GM21529 (cell line): ENCODE results near the gene VWF.
"Not testable (repeated sequence)": the region's sequence is repeated elsewhere in the genome, so short reads cannot be mapped to it uniquely, and the experiment has no call there.

Source experiments
- ATAC-seq: cut with Tn5 transposase; IDR thresholded peaks from one replicate; pipeline ENCODE4 v1.9.1; 2021; ENCODE audit not compliant: unreplicated experiment

VWF gene

DNA sequence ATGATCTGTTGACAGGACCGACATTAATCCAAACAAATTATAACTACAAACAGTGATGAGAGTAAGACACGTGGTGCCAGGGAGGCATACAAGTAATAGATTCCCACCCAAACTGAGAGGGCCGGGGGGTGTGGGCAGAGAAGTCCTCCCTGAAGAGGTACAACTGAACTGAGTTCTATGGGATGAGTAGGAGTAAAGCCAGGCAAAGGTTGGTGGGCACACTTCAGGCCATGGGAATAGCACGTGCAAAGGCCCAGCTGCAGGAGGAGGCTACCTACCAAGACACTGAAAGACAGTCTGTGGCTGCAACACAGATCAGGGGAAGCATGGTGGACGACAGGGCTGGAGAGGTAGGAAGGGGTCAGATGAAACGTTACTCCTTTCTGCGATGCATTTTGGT is 22.0 kb upstream of the VWF start:
- no peak for ATAC-seq

DNA sequence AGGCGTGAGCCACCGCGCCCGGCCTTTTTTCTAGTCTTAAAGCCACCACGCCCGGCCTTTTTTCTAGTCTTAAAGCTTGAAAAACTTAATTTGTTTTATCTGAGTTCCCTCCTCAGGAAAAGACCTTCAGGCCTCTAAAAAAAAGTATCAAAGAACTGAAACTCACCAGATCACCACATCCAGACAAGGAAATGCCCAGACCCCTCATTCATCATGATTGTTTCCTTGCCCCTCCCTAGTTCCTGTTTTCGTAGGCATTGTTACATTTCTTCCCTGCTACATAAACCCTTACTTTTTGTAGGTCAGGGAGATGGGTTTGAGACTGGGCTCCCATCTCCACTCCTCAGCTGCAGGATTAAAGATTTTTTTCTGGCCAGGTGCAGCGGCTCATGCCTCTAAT is 21.1 kb upstream of the VWF start:
- no peak for ATAC-seq

DNA sequence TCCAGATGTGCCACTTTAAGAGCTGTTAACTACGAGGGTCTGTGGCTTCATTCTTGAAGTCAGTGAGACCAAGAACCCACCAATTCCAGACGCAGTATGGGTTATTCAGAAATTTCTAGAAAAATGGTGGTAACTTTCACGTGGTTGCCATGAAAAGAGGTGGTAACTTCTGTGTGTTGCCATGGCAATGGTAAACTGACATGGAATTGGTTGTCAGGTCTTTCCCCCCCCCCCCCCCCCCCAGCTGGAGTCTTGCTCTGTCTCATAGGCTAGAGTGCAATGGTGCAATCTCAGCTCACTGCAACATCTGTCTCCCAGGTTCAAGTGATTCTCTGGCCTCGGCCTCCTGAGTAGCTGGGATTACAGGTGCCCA is 18.8 kb upstream of the VWF start:
- no peak for ATAC-seq

DNA sequence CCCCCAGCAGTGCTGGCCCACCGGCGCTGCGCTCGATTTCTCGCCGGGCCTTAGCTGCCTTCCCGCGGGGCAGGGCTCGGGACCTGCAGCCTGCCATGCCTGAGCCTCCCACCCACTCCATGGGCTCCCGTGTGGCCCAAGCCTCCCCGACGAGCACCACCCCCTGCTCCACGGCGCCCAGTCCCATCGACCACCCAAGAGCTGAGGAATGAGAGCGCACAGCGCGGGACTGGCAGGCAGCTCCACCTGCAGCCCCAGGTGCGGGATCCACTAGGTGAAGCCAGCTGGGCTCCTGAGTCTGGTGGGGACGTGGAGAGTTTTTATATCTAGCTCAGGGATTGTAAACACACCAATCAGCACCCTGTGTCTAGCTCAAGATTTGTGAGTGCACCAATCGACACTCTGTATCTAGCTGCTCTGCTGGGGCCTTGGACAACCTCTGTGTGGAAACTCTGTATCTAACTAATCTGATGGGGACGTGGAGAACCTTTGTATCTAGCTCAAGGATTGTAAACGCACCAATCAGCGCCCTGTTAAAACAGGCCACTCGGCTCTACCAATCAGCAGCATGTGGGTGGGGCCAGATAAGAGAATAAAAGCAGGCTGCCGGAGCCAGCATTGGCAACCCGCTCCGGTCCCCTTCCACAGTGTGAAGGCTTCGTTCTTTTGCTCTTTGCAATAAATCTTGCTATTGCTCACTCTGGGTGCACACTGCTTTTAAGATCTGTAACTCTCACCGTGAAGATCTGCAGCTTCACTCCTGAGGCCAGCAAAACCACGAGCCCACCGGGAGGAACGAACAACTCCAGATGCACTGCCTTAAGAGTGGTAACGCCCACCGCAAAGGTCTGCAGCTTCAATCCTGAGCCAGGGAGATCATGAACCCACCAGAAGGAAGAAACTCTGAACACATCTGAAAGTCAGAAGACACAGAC is 18.2 kb upstream of the VWF start:
- not testable (repeated sequence) for ATAC-seq

DNA sequence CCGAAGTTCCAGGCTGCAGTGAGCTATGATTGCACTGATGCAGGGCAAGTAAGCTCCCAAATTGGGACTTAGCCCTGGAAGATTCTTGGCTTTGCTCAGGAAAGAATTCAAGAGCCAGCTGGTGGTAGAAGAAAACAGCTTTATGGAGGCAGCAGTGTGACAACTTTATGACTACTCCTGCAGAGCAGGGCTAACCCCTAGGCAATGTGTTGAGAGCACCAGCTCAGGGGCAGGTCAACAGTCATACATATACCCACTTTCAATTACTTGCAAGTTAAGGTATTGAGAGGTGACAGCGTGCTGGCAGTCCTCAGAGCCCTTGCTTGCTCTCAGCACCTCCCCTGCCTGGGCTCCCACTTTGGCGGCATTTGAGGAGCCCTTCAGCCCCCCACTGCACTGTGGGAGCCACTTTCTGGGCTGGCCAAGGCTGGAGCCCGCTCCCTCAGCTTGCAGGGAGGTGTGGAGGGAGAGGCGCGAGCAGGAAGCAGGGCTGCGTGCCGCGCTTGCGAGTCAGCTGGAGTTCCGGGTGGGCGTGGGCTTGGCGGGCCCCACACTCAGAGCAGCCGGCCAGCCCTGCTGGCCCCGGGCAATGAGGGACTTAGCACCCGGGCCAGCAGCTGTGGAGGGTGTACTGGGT is 17.4 kb upstream of the VWF start:
- ATAC-seq, result not testable (repeated sequence)

DNA sequence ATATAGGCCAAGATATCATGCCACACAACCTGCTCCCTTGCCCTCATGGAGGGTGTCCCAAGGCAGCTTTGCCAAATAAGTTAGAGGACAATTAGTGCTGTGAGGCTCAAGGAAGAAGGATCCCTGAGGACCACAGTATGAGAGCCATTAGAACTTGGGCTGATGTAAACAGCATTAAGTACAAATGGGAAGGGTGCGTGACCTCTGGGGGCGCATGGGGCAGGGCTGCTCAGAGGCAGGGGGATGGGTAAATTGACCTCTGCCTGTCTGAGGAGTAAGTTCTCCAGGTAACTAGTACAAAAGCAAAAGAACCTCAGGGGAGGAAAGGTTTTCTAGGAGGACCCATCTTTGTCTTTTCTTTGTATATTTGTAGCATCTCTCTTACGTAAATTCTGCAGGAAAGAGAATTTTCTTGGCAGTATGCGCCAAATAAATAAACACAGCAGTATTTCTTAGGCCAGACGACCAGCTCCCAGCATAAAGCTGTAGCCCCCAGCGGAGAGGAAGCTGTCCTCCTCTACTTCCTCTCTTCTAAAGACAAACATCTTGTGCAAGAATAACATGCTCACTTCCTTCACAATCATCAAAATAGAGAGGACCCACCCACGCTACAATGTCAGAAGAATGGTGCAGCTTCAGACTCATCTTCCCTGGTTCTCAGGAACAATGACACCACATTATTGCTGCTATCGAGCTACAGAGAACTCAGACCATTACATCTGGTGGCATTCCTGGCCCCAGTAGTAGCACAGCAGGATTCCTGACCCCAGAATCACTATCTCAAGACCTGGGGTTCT is 16.4 kb upstream of the VWF start:
- ATAC-seq, result no peak

DNA sequence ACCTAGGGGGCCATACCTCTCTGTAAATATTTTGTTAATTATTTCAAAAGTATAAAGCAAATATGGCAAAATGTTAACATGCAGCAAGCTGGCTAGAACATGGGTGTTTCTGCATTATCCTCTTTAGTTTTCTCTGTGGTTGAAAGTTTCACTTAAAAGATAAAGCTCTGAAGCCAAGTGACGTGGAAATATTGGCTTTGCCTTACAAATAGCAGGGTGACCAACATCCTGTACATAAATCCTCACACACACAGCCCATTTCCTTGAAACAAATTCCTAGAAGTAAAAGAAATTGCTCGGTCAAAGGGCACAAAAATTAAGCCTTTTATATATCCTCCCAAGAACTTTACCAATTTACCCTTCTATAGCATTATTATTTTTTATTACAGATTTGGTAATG is 10.6 kb upstream of the VWF start:
- no peak for ATAC-seq

DNA sequence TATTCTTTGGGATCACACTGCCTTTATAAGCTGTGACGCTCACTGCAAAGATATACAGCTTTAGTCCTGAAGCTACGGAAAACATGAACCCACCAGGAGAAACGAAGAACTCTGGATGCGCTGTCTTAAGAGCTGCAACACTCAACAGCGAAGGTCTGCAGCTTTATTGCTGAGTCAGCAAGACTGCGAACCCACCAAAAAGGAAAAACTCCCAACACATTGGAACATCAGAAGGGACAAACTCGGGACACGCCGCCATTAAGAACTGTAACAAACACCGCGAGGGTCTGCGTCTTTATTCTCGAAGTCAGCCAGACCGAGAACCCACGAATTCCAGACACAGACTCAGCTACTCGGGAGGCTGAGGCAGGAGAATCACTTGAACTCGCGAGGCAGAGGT is 9.2 kb upstream of the VWF start:
- ATAC-seq, result no peak

DNA sequence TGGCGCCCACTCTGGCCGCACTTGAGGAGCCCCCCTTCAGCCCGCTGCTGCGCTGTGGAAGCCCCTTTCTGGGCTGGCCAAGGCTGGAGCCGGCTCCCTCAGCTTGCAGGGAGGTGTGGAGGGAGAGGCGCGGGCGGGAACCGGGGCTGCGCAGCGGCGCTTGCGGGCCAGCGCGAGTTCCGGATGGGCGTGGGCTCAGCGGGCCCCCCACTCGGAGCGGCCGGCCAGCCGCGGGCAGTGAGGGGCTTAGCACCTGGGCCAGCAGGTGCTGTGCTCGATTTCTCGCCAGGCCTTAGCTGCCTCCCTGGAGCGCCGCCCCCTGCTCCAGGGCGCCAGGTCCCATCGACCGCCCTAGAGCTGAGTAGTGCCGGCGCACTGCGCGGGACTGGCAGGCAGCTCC is 8.0 kb upstream of the VWF start:
- no peak for ATAC-seq

DNA sequence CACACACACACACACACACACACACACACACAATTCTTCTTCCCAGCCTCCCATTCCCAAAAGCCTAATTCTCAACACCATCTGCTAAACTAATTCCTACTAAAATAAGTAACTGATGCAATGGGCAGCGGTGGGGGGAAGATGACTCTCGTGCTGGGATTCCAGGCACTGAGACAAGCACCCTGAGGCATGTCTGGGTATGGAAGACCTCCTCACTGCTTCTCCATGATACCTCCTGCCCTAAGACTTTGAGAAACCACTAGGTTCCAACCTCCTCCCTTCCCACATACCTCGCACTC is 789 bp upstream of the VWF start:
- ATAC-seq, result no peak

DNA sequence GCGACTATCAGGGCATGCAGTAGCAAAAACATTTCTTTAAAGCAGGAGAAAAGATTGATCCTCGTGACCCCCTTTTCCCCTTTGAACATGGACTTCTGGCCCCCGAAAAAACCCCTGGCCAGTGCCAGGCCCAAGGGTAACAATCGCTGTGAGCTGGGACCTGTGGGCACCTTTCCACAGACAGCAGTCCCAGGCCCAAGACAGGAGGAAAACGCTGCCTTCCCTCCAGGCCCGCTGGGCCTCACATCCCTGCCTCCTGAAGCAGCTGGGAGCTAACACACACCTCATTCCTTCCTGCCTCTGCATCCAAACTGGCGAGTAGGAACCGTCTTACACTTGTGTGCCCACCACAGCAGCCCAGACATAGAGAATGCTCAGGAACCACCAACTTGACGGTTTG is 1.2 kb downstream of the VWF start:
- no peak for ATAC-seq

DNA sequence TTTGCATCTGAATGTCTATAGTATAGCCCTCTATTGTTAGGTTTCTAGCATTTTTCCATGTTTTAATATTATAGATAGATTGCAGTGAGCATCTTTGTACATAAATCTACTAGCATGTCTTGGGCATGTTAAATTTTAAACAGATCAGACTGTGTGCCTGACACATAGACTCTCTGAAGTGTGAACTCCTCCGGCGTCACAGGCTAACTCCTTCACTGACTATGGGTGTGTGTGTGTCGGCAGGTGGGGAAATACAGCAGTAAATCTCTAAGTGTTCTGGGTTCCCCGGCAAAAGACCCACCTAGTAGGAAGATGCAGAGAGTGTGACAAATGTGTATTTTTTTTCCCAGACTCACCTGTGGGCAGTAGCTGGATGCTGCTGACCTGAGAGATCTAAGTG is 2.3 kb downstream of the VWF start:
- ATAC-seq, result no peak

DNA sequence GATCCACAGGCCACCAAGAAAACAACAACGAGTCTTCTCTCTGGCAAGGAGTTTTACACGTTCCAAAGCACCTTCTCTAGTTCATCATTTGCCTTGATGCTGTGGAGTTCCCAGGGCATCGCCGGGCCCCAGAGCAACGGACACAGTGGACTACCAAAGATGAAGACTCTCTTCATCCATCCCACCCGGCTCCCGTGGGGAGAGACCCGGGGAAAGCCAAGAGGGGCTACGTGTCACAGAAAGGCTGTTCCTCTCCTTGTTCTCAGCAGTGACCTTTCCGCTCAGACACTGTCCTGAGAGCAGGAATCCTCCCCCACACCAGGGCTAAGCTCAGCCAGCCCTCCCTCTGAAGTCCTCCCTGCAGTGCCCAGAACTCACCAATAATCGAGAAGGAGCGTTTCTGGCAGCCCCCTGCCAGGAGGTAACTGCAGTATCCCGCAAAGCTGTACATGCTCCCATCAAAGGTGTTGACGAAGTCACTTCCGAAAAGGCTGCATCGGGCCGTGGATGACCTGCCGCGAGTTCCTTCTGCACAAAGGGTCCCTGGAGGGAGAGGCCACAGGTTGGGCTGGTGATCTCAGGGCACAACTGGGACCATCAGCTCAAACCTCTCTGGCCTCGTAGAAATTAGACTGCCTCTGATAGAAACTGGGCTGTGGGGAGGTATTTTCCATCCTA is 3.5 kb downstream of the VWF start:
- no peak for ATAC-seq

DNA sequence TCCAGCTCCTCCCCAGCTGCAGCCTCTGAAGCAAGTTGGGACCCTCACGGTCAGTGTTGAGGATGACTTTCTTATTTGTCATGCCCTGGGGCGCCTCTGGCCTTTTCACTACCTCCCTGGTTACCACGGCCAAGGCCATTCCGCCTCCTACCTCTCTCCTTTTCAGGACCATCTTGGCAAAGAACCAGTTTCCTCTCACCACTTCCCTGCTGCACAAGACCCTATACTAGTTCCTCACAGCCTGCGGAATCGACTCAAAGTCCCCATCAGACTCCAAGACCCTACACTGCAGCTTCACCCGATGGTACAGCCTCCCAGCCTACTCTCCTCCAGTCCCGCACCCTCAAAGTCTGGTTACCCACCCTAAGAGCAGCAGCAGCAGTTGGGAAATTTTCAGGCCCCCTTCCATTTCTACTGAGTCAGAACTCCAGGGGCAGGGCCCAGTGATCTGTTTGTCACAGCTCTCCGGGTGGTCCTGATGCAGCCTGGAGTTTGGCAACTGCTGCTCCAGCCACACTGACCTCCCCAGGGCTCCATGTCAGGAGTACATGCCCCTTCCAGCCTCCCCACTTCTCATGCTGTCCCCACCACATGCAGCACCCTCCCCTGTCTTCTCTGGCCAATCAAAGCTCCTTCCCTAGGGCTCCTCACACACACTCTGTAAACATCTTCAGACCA is 5.4 kb downstream of the VWF start:
- ATAC-seq, result no peak

DNA sequence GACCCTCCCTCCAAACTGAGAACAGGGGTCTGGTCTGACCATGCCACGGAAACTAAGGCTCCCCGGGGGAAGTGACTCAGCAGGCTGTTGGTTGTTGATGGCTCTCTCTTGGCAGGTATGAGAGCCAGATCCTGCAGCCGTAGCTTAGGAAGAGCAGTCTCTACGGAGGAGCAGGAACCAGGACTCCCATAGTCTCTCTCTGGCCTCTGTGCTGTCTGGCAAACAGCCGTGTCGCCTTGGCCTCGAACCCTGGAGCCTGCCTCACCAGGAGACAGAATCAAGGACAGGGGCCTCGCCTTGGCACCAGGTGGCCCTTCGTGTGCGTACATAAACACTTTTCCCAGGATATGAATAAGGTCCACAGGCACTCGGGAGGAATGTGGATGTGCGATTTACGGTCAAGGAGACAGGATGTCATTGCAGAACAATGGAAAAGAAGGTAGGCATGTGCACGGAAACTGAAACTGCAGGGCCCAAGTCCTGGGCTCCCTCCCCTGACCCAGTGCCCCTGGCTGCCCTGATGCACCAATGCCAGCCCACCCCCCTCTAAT is 7.9 kb downstream of the VWF start:
- no peak for ATAC-seq

DNA sequence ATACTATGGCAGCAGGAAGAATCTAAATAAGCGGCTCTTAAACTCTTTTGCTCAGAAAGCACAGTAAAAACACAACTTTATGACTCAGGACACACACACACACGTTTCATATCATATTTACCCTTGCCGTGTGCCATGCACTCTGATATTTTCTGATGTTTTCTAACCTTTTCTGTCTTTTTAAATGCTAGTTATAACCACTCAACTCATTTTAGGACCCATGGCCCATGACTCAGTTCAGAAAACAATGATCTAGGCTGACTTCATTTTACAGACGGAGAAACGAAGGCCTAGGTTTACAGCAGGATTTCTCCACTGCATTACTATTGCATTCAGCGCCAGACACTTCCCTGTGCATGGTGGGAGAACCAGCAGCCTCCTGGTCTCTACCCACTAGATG is 9.1 kb downstream of the VWF start:
- no peak for ATAC-seq

DNA sequence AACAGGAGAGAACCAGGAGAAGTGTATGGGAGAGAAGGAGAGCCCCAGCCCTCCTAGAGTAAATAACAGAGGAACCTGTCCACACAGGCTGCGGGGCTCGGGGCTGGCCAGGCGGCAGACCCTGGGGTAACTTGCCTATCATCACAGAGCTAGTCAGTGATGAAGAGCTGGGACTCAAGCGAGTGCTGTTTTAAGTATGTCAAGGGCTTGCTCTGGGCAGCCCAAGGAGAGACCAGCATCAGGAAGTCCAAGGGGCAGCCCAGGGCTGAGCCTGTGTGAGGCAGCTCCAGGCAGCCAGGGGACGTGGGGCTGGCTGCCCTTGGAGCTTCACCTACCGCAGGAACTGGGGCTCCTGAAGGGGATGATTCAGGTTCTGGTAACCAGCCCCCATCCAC is 10.0 kb downstream of the VWF start:
- ATAC-seq, result no peak

DNA sequence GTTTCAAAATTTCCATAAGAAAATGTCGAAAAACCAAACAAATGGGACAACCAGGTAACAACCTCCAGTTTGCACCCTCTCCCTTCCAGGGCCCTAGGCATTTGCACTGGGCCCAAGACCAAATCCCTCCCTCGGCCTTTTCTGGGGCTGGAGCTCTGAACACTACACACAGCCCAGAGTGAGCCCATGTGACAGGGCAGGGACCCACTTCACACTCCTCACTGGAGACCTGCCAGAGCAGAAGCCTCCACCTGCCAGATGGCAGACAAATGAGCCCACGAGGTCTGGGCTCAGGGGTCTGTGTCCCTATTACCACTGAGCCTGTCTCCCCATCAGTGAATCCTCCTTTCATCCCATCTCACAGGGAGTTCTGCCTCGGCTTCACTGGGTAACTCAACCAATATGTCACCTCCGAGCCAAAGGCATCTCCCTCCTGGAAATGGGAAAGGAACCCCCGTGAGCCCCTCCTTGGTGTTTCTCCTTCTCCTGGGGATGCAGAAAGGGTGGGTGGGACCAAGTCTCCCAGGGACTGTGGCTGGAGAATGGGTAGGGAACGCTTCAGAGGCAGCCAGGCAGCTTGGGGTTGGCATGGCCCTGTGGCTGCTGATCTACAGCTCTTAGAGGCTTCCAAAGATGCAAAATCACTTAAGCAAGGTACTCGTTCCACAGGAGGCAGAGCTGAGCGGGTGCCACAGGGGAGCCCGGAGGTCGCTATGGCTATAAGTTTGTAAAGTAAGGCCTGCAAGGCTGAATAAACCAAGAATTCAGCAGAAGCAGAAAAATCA is 10.6 kb downstream of the VWF start:
- ATAC-seq, result no peak

DNA sequence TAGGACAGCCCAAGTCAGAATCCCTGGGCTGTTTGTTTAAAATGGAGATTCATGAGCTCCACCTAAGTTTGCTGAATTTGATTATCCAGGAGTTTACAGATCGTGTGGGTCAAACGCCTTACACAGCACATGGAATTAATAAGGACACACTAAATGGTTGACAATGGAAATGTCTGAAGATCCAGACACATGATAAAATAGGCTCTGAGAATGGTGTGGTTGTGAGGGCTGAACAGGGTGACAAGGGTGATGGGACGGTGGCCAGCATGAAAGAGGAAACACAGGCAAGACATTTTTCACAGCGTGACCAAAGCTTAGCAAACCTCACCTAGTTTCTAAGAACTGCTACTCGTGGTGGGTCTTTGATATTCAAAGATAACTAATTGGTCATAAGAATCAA is 12.5 kb downstream of the VWF start:
- no peak for ATAC-seq

DNA sequence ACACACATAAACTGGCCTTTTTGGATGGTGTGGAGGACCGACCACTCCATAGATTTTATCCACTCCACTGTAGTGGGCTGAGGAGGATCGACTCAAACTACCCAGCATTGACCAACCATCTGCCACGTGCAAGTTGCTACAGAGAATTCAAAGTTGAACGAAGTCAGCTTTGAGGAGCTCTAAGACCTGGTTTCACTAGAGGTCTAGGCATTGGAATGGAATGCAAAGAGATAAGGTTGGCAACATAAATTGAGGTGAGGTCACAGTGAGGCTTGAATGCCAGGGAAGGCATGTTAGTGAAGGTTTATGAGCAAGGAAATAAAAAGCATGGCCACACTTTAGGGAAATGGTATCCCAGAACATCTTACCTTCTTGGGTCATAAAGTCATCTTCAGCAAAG is 14.5 kb downstream of the VWF start:
- no peak for ATAC-seq
